Heart right ventricle (tissue), 16 donors: Measurements from ENCODE around the gene ANKRD52. TPM values are rescaled to one million over a fixed set of nuclear protein-coding genes. Genes with fewer than 3 reads are reported as not detected.

ENCODE experiments used
- ATAC-seq, 8 donors: fragments of 200-7000 bp; cut with Tn5 transposase; one replicate each; pipeline ENCODE4 v1.9.1; 2020; ENCODE audit warnings: mild to moderate bottlenecking in 8 of 8, moderate library complexity in 8 of 8, moderate number of reproducible peaks in 1 of 8
- DNase-seq, 2 donors: peaks; one replicate each; pipeline ENCODE4 v3.0.0-alpha.2; 2020
- H3K27ac ChIP-seq, 10 donors: fragments of 200-600 bp; sonication (generic) in 2 of 10; one replicate each; pipeline versions ENCODE4 v1.5.0 to v1.8.0; 2020 to 2022; ENCODE audit warnings: mild to moderate bottlenecking in 3 of 10
- H3K27me3 ChIP-seq, 7 donors: fragments of 200-600 bp; one replicate each; pipeline ENCODE4 v1.8.0; 2021 to 2022; ENCODE audit warnings: mild to moderate bottlenecking in 2 of 7
- H3K36me3 ChIP-seq, 9 donors: fragments of 200-600 bp; sonication (generic) in 1 of 9; one replicate each; pipeline versions ENCODE4 v1.5.0 to v1.8.0; 2020 to 2022; ENCODE audit warnings: mild to moderate bottlenecking in 2 of 9
- H3K4me1 ChIP-seq, 9 donors: fragments of 200-600 bp; sonication (generic) in 1 of 9; one replicate each; pipeline versions ENCODE4 v1.5.0 to v1.8.0; 2020 to 2022; ENCODE audit warnings: mild to moderate bottlenecking in 4 of 9
- H3K4me3 ChIP-seq, 10 donors: fragments of 200-600 bp; sonication (generic) in 2 of 10; one replicate each; pipeline versions ENCODE4 v1.5.0 to v1.8.0; 2020 to 2022; ENCODE audit warnings: mild to moderate bottlenecking in 7 of 10, moderate library complexity in 2 of 10
- H3K9me3 ChIP-seq, 11 donors: fragments of 200-600 bp in 10 of 11; sonication (generic) in 2 of 11; one replicate each; pipeline versions ENCODE4 v1.5.0 to v1.8.0; 2013 to 2022; ENCODE audit warnings: mild to moderate bottlenecking in 2 of 11, control low read depth in 1 of 11, moderate library complexity in 1 of 11
- CTCF ChIP-seq, 9 donors: fragments of 200-600 bp; sonication (generic) in 2 of 9; IDR thresholded peaks; one replicate each; pipeline versions ENCODE4 v1.5.0 to v1.8.0; 2021 to 2022; ENCODE audit warnings: antibody characterized with exemption in 9 of 9, mild to moderate bottlenecking in 5 of 9, moderate library complexity in 1 of 9
- WGBS, 2 donors: extraction: QIAGEN DNeasy Blood & Tissue Kit; methylation state at CpG; one replicate each; pipeline ENCODE4 v1.1.7; 2013; ENCODE audit warnings: inconsistent platforms in 1 of 2; 5-methylcytosine and 5-hydroxymethylcytosine counted together
- intact Hi-C, 10 donors: fragments of 100-400 bp; cut with DNase I; formaldehyde crosslinking; loops; one replicate each; pipeline versions ENCODE4 v1.11.1 to v1.14.2; 2022
- polyA plus RNA-seq, 2 donors: library from polyadenylated mRNA; stranded (reverse); fragments of 200-250 nt; gene quantifications; one replicate each; pipeline ENCODE4 v1.2.3, GENCODE V29; 2013
- total RNA-seq, 10 donors: library from RNA; stranded (reverse); fragmentation: NEBNext Ultra II Directional in 3 of 10; extraction: Animal tissue kit (Norgen Biotek cat#: 25700) in 3 of 10; gene quantifications; one replicate each; pipeline versions ENCODE4 v1.2.1 to v1.2.4, GENCODE V29; 2021 to 2023
- donor health status: Arrhythmogenic right ventricular cardiomyopathy.
- donor health status: ischemic (EF 13 %, LVEDD 7.1; RV severe dilation, severe dysfunction).
- donor health status: healthy with polysubstance abuse.
- donor health status: DM: no; HTN: yes; CAD: no.
- donor health status: DM: no; HTN: no; CAD: no.
- donor health status: ischemic (EF 25% LVEDD 6.9; RV normal size, moderate dysfunction).
- donor health status: ischemic (EF 25% LVEDD 5.7; RV mildly dilated, moderate dysfunction).
- donor health status: healthy.
- donor health status: DM: yes; HTN: yes; CAD: no.
- donor health status: Ischemic cardiomyopathy.
- donor health status: ischemic (EF 35%, LVEDD 5.7; RV mildly dilated, moderate dysfunction).
- donor health status: nonischemic (EF 11% LVEDD 7.7; RV severe dilation, severe dysfunction).
- donor health status: DM: yes; HTN: yes; CAD: no.
- donor health status: PGD.
- donor health status: ischemic (EF 29% LVEDD 5.4; RV normal size, mild dysfunction).
- donor health status: nonischemic (EF 23%, LVEDD 6.1; RV moderate dilation, normal function).

ANKRD52 gene
- total and polyA plus RNA-seq, 12 donors = 10.2 to 30.9 (median 24.6) TPM

GRCh38 chr12:56190695-56191155 is 67.5 kb downstream of the ANKRD52 start:
- Histone ChIP-seq H3K9me3 (no peaks in the 10 kb centered on the region), H3K4me3 (peak overlapping the region; percentile 48 to 92 (median 86)), H3K36me3 (peaks cover 0 to 16% (median 3%) of the 10 kb centered on the region in 9 donors), H3K27me3 (no peaks in the 10 kb centered on the region), H3K27ac (peak overlapping the region in 9 of 10 donors; percentile 83 to 95 (median 92)), H3K4me1 (peaks cover 6 to 39% (median 27%) of the 10 kb centered on the region in 9 donors)
- no peak for DNase-seq
- no peak for ATAC-seq
- TF ChIP-seq CTCF (IDR thresholded peaks at IDR 0.05) = no peak
- intact Hi-C loops = loop anchor here in 3 of 10 donors (2.0 to 10.0 kb wide), 4 partner anchors 34 to 277 kb away; partner anchors contain the start of genes SPRYD4 (in 2 of the 3) and NABP2 (in 1 of the 3)
- 26% methylated on average over 9 of the region's 9 CpGs for WGBS, 2 donors

- DNase-seq (peak; percentile 74 to 81), ATAC-seq (peak; percentile 36 to 83 (median 69))
- H3K27ac ChIP-seq = peak overlapping the region; percentile 78 to 95 (median 92)
- H3K4me1 ChIP-seq = peaks cover 6 to 39% (median 27%) of the 10 kb centered on the region in 9 donors
- H3K9me3 ChIP-seq = no peaks in the 10 kb centered on the region
- WGBS, 2 donors = 1 to 2% methylated on average over 42 of the region's 42 CpGs
- H3K4me3 ChIP-seq = peak overlapping the region; percentile 48 to 92 (median 86)
- no peaks in the 10 kb centered on the region for H3K27me3 ChIP-seq
- peaks cover 0 to 22% (median 9%) of the 10 kb centered on the region in 9 donors for H3K36me3 ChIP-seq
- intact Hi-C loops = loop anchor here (1.0 to 10.0 kb wide), 15 partner anchors 29 to 277 kb away; partner anchors contain the start of genes ESYT1 (in 2 of the 10), NABP2 (in 2 of the 10), SPRYD4 (in 2 of the 10) and ZC3H10 (in 2 of the 10)
- TF ChIP-seq CTCF (IDR thresholded peaks at IDR 0.05) = no peak
These were observed 68.1 kb downstream of the ANKRD52 start for GRCh38 chr12:56189918-56190694.

- Histone ChIP-seq H3K9me3 (no peaks in the 10 kb centered on the region), H3K4me1 (peaks cover 6 to 39% (median 27%) of the 10 kb centered on the region in 9 donors), H3K36me3 (peaks cover 0 to 30% (median 17%) of the 10 kb centered on the region in 9 donors), H3K27me3 (no peaks in the 10 kb centered on the region), H3K27ac (peak within 1 kb of the TSS; percentile 78 to 95 (median 92)), H3K4me3 (peak within 1 kb of the TSS; percentile 61 to 92 (median 86))
- 1% methylated on average over 40 to 93 of the region's 93 CpGs for WGBS, 2 donors
- ATAC-seq (peak; percentile 84 to 94 (median 92)), DNase-seq (peak; percentile 87 to 88)
- intact Hi-C loops = loop anchor here (1.0 to 10.0 kb wide), 12 partner anchors 29 to 145 kb away; partner anchors contain the start of genes ESYT1 (in 2 of the 10), ZC3H10 (in 2 of the 10), MYL6B (in 1 of the 10) and NABP2 (in 1 of the 10)
- peak; percentile 63 to 81 (median 74) for TF ChIP-seq CTCF (IDR thresholded peaks at IDR 0.05)
These were observed 68.9 kb downstream of the ANKRD52 start, which contains the start of gene SMARCC2 for GRCh38 chr12:56189099-56189917. Gene SMARCC2, minus strand, starts transcription at chr12:56189483. Its CDS starts 22 bp downstream, at chr12:56189461.
